ENCODE measurements around the gene CBL.

Gene CBL

DNA sequence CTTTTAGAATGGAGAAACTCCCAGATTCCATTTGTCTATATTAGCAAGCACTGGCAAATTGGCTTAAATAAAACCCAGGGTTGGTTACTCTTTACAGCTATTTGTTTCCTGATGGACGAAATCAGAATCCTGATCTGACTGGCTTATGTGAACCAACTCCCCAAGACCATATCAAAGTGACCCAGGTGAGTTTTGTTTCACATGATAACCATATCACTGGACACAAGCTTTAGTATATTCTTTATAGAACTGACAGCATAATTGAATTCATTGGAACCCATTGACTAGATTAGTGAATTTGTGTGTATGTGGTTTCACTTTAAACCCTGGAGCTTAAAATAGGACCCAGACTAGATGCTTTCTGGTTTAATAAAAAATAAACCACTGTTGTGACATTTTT, 71.5 kb downstream of the CBL start:
- DNase-seq: no peak

DNA sequence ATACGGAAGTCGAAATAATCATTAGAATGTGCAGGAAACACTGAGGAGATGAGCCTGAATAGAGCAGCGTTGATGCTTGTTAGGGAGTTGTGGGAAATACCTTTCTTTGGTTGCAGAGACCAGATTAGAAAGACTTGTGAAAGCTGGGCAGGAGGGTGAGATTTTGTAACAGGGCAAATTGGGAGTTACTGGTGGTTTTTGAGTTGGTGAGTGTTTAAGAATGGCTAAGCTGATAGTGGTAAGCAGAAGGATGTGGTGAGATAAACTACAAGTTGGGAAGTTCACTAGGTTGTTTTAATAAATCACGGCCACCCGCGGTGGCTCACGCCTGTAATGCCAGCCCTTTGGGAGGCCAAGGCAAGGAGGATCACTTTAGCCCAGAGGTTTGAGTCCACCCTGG, 76.4 kb downstream of the CBL start:
- DNase-seq: no peak

GRCh38 chr11:119284344-119285157, 78.4 kb downstream of the CBL start:
- DNase-seq: peak; percentile 11

GRCh38 chr11:119285431-119285830, 79.3 kb downstream of the CBL start:
- no peak for DNase-seq

DNA sequence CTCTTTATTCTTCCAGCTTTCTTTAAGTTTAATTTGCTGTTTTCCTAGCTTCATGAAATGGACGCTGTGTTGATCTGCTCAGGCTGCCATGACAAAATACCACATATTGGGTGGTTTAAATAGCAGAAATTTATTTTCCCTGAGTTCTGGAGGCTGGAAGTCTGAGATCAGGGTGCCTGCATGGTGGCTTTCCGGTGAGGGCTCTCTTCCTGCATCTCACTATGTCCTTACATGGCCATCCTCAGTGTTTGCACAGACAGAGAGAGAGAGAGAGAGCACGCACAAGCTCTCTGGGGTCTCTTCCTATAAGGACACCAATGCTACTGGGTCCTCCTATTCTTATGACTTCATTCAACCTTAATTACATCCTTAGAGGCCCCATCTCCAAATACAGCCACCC, 82.1 kb downstream of the CBL start:
- DNase-seq: no peak

- DNase-seq: no peak
Measured at GRCh38 chr11:119290894-119291497, 84.9 kb downstream of the CBL start.

GRCh38 chr11:119293461-119293860, 87.3 kb downstream of the CBL start:
- DNase-seq: no peak

- DNase-seq: no peak
Measured at GRCh38 chr11:119295178-119295577, 89.0 kb downstream of the CBL start.

- DNase-seq: no peak
Measured at GRCh38 chr11:119297938-119298337, 91.8 kb downstream of the CBL start.

DNA sequence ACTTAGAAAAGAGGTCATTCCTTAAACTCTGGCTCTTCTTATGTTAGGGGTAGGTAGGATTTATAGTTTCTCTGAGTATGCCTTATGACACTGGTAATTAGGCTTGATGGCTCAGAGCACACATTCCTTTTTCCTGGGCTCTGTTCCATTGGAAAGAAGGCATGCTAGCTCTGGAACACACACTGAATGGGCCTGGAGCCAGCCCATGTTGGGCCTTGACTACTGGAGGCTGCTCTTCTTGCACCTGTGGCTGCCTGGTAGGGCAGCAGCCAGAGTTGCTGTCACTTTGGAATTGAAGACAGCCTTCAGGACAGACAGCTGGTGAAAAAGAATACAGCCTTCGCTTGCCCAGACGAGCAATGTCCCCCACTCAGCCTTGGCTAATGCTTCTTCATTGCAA, 92.6 kb downstream of the CBL start:
- no peak for DNase-seq

DNA sequence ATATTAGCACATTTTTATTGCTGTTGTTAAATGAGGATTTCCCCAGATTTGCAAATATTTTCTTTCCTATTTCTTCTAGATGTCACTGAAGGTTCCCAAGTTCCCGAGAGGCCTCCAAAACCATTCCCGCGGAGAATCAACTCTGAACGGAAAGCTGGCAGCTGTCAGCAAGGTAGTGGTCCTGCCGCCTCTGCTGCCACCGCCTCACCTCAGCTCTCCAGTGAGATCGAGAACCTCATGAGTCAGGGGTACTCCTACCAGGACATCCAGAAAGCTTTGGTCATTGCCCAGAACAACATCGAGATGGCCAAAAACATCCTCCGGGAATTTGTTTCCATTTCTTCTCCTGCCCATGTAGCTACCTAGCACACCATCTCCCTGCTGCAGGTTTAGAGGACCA, 93.3 kb downstream of the CBL start:
- DNase-seq: no peak

GRCh38 chr11:119300198-119300964, 94.2 kb downstream of the CBL start:
- no peak for DNase-seq

DNA sequence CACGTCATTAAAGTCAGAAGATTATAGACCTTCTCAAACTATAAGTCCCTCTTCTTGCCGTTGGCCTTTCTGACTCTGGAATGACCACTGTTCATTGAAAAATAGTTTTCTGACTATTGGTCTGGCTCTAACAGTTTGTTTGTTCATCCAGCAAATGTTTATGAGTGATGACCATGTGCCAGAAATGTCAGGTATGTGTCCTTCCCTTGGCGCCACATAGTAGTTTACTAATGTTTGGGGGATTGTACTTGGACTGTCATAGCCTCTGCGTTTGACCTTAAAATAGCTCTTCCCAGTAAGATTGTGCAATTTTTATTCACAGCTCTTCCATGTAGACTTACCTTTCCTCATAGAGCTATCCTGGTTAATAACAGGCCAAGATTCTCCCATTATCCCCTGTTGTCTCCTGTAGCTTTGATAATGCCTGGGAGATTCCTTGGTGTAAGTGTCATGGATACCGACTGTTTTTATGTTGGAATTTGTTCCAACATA, 97.1 kb downstream of the CBL start:
- no peak for DNase-seq

DNA sequence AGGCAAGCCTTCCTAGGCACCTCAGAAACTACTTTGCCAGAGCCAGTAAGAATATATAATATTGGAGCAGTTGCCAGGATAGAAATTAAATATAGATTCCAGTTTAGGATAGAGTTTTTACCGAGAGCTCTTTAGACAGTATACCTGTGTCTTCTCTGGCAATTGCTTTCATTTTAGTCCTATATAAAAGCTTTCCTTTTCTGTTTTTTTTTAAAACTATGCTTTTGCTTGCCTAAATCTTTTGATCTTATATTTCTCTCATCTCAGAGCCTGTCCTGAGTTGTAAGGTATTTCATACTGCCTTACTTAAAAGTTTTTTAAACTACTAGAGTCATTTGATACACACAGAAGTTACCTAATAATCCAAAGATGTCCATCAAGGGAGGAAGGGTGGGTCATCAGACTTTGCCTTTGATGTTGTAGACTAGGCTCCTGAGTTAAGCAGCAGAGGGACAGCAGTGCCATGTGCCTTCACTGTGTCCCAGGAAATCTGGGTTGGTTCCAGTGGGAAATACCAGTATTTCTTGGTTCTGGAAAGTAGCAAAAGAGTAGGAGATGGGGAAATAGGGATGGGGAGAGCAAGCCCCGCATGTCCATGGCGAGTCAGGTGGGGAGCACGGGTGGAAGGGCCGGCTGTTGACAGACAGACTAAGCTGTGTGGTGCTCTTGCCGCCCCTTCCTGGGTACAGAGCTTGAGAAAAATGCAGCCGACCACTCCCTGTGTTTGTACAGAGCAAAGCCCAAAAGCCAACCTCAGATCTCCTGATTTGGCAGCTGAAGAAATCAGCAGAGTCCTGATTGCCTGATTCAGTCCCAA, 99.6 kb downstream of the CBL start:
- DNase-seq: no peak

GRCh38 chr11:119306373-119306890, 100.3 kb downstream of the CBL start:
- no peak for DNase-seq

DNA sequence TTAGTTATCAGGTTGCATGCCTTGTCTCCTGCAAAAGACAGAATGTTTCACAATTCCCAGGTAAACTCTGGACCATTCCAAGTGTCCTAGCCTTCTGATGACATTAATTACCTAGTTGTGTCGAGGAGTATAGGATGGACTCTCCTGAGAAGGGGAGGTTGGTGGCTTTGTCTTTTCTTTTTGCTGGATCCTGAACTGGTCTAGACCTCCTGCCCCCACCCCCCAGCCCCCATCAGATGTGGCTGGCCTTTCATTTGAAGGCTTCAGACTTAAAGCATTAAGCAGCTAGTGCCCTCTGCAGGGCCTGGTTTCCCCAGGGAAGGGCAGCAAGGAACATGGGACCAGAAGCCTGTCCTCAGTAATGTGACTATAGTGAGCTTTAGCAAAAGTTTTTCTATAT, 101.1 kb downstream of the CBL start:
- no peak for DNase-seq

GRCh38 chr11:119307974-119308373, 101.8 kb downstream of the CBL start:
- DNase-seq: no peak

DNA sequence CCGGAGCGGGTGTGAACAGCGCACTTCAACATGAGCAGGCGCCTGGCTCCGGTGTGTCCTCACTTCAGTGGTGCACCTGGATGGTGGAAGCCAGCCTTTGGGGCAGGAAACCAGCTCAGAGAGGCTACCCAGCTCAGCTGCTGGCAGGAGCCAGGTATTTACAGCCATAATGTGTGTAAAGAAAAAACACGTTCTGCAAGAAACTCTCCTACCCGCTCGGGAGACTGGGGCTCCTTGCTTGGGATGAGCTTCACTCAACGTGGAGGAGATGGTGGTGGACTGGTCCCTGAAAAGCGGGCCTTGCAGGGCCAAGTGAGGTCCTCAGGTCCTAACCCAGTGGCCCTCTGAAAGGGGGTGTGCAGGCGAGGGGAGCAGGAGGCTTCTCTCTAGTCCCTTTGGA, 103.3 kb downstream of the CBL start:
- no peak for DNase-seq

- DNase-seq: no peak
Measured at GRCh38 chr11:119309953-119310681, 104.0 kb downstream of the CBL start.

DNA sequence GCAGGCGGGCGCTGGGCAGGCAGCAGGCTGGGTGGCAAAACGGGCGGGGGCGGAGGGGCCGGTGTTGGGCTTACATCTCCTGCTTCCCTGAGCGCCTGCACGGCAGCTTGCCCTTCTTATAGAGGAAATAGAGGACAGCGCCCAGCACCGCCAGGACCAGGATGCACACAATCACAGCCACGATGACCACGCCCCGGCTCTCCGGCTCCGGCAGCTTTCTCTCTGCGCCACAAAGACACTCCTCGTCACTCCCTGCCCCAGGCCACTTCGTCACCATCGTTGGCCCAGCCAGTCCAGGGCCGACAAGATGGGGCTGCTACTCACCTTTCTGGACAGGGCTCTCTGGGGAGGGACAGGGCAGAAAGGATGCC, 104.5 kb downstream of the CBL start:
- DNase-seq: no peak

DNA sequence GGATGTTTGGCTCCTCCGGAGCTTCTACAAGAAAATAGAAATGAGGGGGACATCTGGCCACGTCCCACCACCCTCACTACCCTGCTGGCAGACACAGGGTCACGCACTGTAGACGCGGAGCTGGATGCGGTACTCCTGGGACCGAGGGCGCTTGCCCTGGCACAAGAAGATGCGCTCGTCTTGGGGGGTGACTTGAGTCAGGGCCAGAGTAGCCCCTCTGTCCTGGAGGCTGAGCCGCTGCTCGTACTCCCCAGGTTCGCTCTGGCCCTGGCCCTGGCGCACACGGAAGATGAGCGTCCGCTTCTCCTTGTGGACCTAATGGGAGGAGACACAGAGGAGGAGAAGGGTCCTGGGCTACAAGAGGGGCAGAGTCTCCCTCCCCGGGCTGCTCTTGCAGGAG, 108.6 kb downstream of the CBL start:
- no peak for DNase-seq
